Lower leg skin (tissue), 3 donors: ENCODE measurements around the gene ANXA4.

Experiments used
- POLR2A ChIP-seq, 2 donors: fragments of 450-650 bp; IDR thresholded peaks; one replicate each; pipeline ENCODE4 v1.6.1; 2016 to 2017; ENCODE audit warnings: antibody characterized with exemption in 2 of 2, mild to moderate bottlenecking in 1 of 2, moderate library complexity in 1 of 2
- TF ChIP-seq, protein P1 (sequence below), 3 donors: fragments of 450-650 bp; IDR thresholded peaks; one replicate each; pipeline ENCODE4 v1.5.1; 2016; ENCODE audit warnings: antibody characterized with exemption in 3 of 3, mild to moderate bottlenecking in 3 of 3, moderate library complexity in 2 of 3

DNA sequence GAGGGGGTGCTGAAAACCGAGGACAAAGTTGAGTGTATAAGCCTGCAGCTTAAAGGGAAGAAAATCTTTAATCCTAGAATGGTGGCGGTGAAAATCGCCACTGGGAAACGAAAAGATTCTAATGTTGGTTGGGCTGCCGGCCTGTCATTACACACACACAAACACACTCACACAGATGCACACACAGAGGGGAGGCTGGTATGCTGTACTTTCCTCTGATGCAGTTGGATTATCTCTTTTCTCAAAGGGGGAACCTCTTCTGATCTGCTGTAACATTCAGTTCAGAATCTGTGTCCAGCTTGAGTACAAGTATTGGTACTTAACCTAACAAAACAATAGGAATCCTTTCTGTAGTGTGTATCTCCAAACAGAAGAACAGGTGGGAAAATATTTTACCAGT, 39.0 kb downstream of the ANXA4 start:
- TF ChIP-seq, protein P1, sequence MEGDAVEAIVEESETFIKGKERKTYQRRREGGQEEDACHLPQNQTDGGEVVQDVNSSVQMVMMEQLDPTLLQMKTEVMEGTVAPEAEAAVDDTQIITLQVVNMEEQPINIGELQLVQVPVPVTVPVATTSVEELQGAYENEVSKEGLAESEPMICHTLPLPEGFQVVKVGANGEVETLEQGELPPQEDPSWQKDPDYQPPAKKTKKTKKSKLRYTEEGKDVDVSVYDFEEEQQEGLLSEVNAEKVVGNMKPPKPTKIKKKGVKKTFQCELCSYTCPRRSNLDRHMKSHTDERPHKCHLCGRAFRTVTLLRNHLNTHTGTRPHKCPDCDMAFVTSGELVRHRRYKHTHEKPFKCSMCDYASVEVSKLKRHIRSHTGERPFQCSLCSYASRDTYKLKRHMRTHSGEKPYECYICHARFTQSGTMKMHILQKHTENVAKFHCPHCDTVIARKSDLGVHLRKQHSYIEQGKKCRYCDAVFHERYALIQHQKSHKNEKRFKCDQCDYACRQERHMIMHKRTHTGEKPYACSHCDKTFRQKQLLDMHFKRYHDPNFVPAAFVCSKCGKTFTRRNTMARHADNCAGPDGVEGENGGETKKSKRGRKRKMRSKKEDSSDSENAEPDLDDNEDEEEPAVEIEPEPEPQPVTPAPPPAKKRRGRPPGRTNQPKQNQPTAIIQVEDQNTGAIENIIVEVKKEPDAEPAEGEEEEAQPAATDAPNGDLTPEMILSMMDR (IDR thresholded peaks at IDR 0.05) = no peak
- TF ChIP-seq POLR2A (IDR thresholded peaks at IDR 0.05) = no peak
